ENCODE data around the gene THSD1.

DNA sequence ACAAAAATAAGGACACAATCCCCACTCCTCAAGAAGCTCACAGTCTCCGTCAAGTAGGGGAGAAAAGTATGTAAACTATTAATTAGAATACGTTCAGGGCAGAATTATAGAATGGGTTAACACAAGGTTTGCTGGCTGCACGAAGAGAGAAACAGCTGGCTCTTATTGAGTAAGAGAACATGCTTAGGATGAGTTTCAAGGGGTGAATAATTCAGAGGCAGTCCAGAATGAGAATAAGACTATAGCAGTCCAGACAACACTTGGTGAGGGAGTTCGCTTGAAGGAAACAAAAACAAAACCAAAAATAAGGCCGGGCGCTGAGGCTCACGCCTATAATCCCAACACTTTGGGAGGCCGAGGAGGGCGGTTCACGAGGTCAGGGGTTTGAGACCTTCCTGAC, 61.9 kb downstream of the THSD1 start:
- TF ChIP-seq, protein P1, sequence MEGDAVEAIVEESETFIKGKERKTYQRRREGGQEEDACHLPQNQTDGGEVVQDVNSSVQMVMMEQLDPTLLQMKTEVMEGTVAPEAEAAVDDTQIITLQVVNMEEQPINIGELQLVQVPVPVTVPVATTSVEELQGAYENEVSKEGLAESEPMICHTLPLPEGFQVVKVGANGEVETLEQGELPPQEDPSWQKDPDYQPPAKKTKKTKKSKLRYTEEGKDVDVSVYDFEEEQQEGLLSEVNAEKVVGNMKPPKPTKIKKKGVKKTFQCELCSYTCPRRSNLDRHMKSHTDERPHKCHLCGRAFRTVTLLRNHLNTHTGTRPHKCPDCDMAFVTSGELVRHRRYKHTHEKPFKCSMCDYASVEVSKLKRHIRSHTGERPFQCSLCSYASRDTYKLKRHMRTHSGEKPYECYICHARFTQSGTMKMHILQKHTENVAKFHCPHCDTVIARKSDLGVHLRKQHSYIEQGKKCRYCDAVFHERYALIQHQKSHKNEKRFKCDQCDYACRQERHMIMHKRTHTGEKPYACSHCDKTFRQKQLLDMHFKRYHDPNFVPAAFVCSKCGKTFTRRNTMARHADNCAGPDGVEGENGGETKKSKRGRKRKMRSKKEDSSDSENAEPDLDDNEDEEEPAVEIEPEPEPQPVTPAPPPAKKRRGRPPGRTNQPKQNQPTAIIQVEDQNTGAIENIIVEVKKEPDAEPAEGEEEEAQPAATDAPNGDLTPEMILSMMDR (IDR thresholded peaks at IDR 0.05; ENCODE audit: low read depth, low read length, missing input control): no peak
- TF ChIP-seq, protein P2, sequence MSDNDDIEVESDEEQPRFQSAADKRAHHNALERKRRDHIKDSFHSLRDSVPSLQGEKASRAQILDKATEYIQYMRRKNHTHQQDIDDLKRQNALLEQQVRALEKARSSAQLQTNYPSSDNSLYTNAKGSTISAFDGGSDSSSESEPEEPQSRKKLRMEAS (IDR thresholded peaks at IDR 0.05): no peak
- no peak for TF ChIP-seq RAD21 (IDR thresholded peaks at IDR 0.05)
- no peak for TF ChIP-seq TAF1 (conservative IDR thresholded peaks at IDR 0.05)
- no peak for TF ChIP-seq NR2F2 (IDR thresholded peaks at IDR 0.05)
- no peak for TF ChIP-seq REST (IDR thresholded peaks at IDR 0.05)
- no peak for TF ChIP-seq RXRA (IDR thresholded peaks at IDR 0.05)
- TF ChIP-seq HNF4A (conservative IDR thresholded peaks at IDR 0.05): no peak
- TF ChIP-seq, protein P3, sequence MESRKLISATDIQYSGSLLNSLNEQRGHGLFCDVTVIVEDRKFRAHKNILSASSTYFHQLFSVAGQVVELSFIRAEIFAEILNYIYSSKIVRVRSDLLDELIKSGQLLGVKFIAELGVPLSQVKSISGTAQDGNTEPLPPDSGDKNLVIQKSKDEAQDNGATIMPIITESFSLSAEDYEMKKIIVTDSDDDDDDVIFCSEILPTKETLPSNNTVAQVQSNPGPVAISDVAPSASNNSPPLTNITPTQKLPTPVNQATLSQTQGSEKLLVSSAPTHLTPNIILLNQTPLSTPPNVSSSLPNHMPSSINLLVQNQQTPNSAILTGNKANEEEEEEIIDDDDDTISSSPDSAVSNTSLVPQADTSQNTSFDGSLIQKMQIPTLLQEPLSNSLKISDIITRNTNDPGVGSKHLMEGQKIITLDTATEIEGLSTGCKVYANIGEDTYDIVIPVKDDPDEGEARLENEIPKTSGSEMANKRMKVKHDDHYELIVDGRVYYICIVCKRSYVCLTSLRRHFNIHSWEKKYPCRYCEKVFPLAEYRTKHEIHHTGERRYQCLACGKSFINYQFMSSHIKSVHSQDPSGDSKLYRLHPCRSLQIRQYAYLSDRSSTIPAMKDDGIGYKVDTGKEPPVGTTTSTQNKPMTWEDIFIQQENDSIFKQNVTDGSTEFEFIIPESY (IDR thresholded peaks at IDR 0.05): no peak
- no peak for TF ChIP-seq EGR1 (IDR thresholded peaks at IDR 0.05; ENCODE audit: low read depth in 2 of 2)
- TF ChIP-seq GABPA (IDR thresholded peaks at IDR 0.05 in 1 of 2, conservative IDR thresholded peaks at IDR 0.05 in 1 of 2): no peak

Measured in liver (tissue), 3 donors.